GM18519 (cell line): ENCODE results near the gene GALNT18.

ENCODE experiments used
- ATAC-seq: cut with Tn5 transposase; IDR thresholded peaks from one replicate; pipeline ENCODE4 v1.9.1; 2021; ENCODE audit warnings: mild to moderate bottlenecking, moderate library complexity; ENCODE audit not compliant: unreplicated experiment, low FRiP score

Gene GALNT18

GRCh38 chr11:11420191-11420898 is 201.5 kb downstream of the GALNT18 start:
- no peak for ATAC-seq

- no peak for ATAC-seq
Observed at GRCh38 chr11:11419747-11420146, 202.1 kb downstream of the GALNT18 start.

GRCh38 chr11:11416917-11417316 is 204.9 kb downstream of the GALNT18 start:
- no peak for ATAC-seq

GRCh38 chr11:11416502-11416901 is 205.3 kb downstream of the GALNT18 start:
- ATAC-seq, result no peak

- ATAC-seq, result no peak
Observed at GRCh38 chr11:11415901-11416300, 205.9 kb downstream of the GALNT18 start.

GRCh38 chr11:11414996-11415395 is 206.8 kb downstream of the GALNT18 start:
- no peak for ATAC-seq

GRCh38 chr11:11413776-11414175 is 208.0 kb downstream of the GALNT18 start:
- ATAC-seq, result no peak

- no peak for ATAC-seq
Observed at GRCh38 chr11:11411401-11411985, 210.3 kb downstream of the GALNT18 start.

GRCh38 chr11:11409901-11410300 is 211.9 kb downstream of the GALNT18 start:
- no peak for ATAC-seq

- ATAC-seq, result no peak
Observed at GRCh38 chr11:11409224-11409623, 212.6 kb downstream of the GALNT18 start.

GRCh38 chr11:11408436-11409221 is 213.2 kb downstream of the GALNT18 start:
- no peak for ATAC-seq

- ATAC-seq, result no peak
Observed at GRCh38 chr11:11407763-11408084, 214.1 kb downstream of the GALNT18 start.

- no peak for ATAC-seq
Observed at GRCh38 chr11:11407065-11407762, 214.6 kb downstream of the GALNT18 start.

- no peak for ATAC-seq
Observed at GRCh38 chr11:11406652-11407051, 215.2 kb downstream of the GALNT18 start.

GRCh38 chr11:11403763-11404725 is 217.8 kb downstream of the GALNT18 start:
- no peak for ATAC-seq

GRCh38 chr11:11401960-11402535 is 219.8 kb downstream of the GALNT18 start:
- no peak for ATAC-seq

- no peak for ATAC-seq
Observed at GRCh38 chr11:11400635-11401232, 221.1 kb downstream of the GALNT18 start.

GRCh38 chr11:11400121-11400520 is 221.7 kb downstream of the GALNT18 start:
- ATAC-seq, result no peak

GRCh38 chr11:11397781-11398180 is 224.0 kb downstream of the GALNT18 start:
- ATAC-seq, result no peak
